Suprapubic skin (tissue), 4 donors: ENCODE measurements around the gene COL5A1.
"Not testable (repeated sequence)": the region's sequence is repeated elsewhere in the genome, so short reads cannot be mapped to it uniquely, and the experiment has no call there.

Experiments used
- EP300 ChIP-seq: sonication (generic); formaldehyde crosslinking; IDR thresholded peaks from one replicate; pipeline ENCODE4 v1.6.1; 2017; ENCODE audit warnings: antibody characterized with exemption
- POLR2A ChIP-seq, 2 donors: fragments of 450-650 bp; IDR thresholded peaks; one replicate each; pipeline ENCODE4 v1.6.1; 2017; ENCODE audit warnings: antibody characterized with exemption in 2 of 2, mild to moderate bottlenecking in 2 of 2, moderate library complexity in 2 of 2
- POLR2AphosphoS5 ChIP-seq, 3 donors: sonication (generic); formaldehyde crosslinking; IDR thresholded peaks; one replicate each; pipeline ENCODE4 v1.6.1; 2017; ENCODE audit warnings: antibody characterized with exemption in 3 of 3
- TF ChIP-seq, protein P1 (sequence below), 2 donors: fragments of 200-600 bp in 1 of 2; fragments of 450-650 bp in 1 of 2; sonication (generic) in 1 of 2; IDR thresholded peaks; one replicate each; pipeline ENCODE4 v1.5.1; 2016 to 2019; ENCODE audit warnings: antibody characterized with exemption in 2 of 2, mild to moderate bottlenecking in 1 of 2, moderate library complexity in 1 of 2

DNA sequence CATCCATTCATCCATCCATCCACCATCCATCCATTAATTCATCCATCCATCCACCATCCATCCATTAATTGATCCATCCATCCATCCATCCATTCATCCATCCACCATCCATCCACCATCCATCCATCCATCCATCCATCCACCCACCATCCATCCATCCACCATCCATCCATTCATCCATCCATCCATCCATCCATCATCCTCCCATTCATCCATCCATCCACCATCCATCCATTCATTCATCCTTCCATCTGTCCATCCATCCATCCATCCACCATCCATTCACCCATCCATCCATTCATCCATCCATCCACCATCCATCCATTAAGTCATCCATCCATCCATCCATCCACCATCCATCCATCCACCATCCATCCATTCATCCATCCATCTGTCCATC, 43.3 kb downstream of the COL5A1 start:
- TF ChIP-seq, protein P1, sequence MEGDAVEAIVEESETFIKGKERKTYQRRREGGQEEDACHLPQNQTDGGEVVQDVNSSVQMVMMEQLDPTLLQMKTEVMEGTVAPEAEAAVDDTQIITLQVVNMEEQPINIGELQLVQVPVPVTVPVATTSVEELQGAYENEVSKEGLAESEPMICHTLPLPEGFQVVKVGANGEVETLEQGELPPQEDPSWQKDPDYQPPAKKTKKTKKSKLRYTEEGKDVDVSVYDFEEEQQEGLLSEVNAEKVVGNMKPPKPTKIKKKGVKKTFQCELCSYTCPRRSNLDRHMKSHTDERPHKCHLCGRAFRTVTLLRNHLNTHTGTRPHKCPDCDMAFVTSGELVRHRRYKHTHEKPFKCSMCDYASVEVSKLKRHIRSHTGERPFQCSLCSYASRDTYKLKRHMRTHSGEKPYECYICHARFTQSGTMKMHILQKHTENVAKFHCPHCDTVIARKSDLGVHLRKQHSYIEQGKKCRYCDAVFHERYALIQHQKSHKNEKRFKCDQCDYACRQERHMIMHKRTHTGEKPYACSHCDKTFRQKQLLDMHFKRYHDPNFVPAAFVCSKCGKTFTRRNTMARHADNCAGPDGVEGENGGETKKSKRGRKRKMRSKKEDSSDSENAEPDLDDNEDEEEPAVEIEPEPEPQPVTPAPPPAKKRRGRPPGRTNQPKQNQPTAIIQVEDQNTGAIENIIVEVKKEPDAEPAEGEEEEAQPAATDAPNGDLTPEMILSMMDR (IDR thresholded peaks at IDR 0.05): not testable (repeated sequence)
- not testable (repeated sequence) for TF ChIP-seq POLR2A (IDR thresholded peaks at IDR 0.05); POLR2AphosphoS5 (IDR thresholded peaks at IDR 0.05); EP300
